GM12801 (cell line): Measurements from ENCODE around the gene TTYH3.

Experiments used
- CTCF ChIP-seq: IDR thresholded peaks from one replicate; pipeline ENCODE4 v1.5.1; 2011; ENCODE audit warnings: control low read depth; ENCODE audit not compliant: insufficient read length; ENCODE audit errors: extremely low read depth

Gene TTYH3

DNA sequence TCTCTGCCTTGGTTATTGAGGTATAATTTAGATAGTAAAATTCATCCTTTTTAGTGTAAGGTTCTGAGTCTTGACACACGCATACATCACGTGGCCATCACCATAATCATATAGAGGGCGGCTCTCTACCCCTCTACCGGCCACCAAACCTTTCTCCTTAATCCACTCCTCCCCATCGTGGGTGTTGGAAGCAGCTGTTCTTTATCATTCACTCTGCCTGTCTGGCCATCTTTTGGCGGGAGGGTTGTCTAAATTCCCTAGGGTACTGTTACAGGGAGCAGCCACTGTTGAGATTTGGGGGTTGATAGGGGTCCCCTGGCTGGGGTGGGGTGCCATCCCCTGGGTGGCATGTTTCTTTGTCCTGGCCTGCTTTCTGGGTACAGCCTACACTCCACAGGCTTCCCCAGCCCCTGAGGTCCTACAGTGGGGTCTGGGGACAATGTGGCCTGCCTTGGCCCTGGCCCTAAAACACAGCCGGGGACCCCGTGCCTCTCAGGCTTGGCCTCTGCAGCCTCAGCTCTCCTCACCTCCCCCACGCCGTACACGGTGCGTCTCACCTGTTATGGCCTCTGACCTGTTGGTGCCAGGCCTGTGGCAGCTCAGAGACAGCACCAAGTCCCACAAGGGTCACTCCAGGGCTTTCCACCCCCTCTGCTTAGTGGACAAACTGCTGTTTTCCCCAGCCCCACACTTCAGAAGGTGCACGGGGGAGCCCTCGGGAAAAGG, 73.7 kb downstream of the TTYH3 start:
- no peak for TF ChIP-seq CTCF

GRCh38 chr7:2706685-2707126, 74.9 kb downstream of the TTYH3 start:
- TF ChIP-seq CTCF = no peak

DNA sequence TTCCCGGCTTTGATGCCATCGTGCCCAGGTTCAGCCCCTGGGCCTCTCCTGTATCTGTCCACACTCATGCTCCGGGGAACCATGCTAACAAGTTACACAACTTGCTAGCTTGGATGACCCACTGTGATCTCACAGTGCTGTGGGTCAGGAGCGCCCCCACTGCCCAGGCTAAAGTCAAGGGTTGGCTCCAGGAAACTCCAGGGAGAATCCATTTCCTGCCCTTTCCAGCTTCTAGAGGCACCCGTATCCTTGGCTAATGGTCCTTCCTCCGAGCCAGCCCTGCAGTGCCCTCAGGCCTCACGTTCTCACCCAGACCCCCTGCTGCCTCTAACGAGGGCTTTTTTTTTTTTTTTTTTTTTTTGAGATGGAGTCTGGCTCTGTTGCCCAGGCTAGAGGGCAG, 75.7 kb downstream of the TTYH3 start:
- TF ChIP-seq CTCF = no peak

DNA sequence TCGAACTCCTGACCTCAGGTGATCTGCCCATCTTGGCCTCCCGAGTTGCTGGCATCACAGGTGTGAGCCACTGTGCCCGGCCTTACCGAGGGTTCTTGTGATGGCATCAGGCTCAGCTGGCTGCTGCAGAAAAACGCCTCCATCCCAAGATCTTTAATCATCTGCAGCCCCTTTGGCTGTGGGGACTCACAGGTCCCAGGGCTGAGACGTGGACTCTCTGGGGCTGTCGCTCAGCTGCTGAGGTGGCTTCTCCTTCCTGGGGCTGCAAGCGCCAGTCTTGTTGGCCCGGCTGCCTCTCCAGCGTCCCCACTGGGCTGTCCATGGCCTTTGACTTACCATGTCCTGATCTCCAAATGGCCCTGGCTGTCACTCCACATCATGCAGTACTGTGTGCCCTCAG, 76.3 kb downstream of the TTYH3 start:
- TF ChIP-seq CTCF = no peak

DNA sequence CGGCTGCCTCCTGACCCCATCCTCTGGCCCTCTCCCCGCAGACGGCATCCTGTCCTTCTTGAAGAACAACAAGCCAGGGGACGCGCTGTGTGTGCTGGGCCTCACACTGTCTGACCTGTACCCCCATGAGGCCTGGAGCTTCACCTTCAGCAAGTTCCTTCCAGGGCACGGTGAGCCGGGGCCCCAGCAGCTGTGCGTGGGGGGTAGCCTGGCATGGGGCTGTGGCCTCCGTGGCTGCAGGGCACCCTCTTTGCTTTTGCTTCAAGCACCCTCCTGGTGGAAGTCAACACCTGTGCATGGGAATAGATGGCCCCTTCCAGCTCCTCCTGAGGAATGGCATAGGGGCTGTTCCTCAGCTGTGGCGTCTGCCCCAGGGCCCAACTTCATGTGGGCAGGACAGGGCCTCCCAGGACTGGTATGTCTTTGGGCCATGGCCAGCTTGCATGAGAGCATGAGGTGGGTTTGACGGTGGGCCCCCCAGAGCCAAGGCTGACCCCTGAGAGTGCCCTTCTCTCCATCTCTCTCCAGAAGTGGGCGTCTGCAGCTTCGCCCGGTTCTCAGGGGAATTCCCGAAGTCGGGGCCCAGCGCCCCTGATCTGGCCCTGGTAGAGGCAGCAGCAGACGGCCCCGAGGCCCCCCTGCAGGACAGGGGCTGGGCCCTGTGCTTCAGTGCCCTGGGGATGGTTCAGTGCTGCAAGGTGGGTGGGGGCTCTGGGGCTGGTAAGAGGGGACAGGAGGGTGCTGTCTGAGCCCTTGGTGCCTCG, 76.9 kb downstream of the TTYH3 start:
- TF ChIP-seq CTCF = no peak

GRCh38 chr7:2709553-2710285, 77.9 kb downstream of the TTYH3 start:
- TF ChIP-seq CTCF = peak; percentile 72

GRCh38 chr7:2710286-2710655, 78.5 kb downstream of the TTYH3 start:
- TF ChIP-seq CTCF = no peak
